ENCODE results near the gene DCDC2.

DCDC2 gene

DNA sequence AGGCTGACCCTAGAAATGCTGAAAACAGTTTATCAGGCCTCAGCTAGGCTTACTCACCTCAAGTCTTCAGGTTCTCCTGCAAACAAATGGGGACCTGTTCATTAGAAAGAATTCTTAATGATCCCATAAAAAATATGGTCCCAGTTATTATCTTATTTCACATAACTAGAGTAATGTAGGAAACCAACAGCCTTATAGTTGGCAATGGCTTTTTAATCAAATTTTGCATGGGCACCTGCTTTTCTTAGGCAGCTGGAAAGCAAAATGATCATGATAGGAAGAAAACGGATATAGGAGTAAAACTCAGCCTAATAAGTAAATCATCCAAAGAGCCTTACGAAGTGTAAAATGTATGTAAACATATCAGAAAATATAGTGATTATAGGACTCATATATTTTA is 230.5 kb downstream of the DCDC2 start:
- no peak for DNase-seq (ENCODE audit: low spot score)
- Histone ChIP-seq H2BK5ac (ENCODE audit: low read length) (no peak overlapping the region), H2AFZ (ENCODE audit: low read length) (no peak overlapping the region), H2BK15ac (ENCODE audit: low read length) (no peak overlapping the region), H3K27me3 (ENCODE audit: control insufficient read depth in 3 of 3, insufficient read depth in 3 of 3, low read depth in 1 of 3, low read length in 3 of 3) (peaks cover 0 to 7% (median 0%) of the 10 kb centered on the region in 3 experiments), H3K4me1 (ENCODE audit: control insufficient read depth in 2 of 2, insufficient read depth in 1 of 2, low read depth in 1 of 2, low read length in 2 of 2) (peaks cover 2 to 3% of the 10 kb centered on the region in 2 donors), H2BK120ac (ENCODE audit: low read depth, low read length) (no peak overlapping the region), H3K9me3 (replicated peaks in 1 of 2; ENCODE audit: control insufficient read depth in 2 of 2, insufficient read depth in 1 of 2, low read depth in 1 of 2, low read length in 2 of 2) (no peaks in the 10 kb centered on the region), H3K79me1 (ENCODE audit: low read depth, low read length) (no peaks in the 10 kb centered on the region), H3K36me3 (replicated peaks in 1 of 2; ENCODE audit: control insufficient read depth in 2 of 2, insufficient read depth in 2 of 2, low read length in 2 of 2) (no peaks in the 10 kb centered on the region), H4K8ac (ENCODE audit: low read depth, low read length) (no peak overlapping the region), H3K4ac (ENCODE audit: low read length) (no peak overlapping the region), H4K91ac (ENCODE audit: low read depth, low read length, poor library complexity) (no peak overlapping the region), H2BK12ac (ENCODE audit: low read length) (no peak overlapping the region), H3K27ac (replicated peaks; ENCODE audit: low read length) (no peak overlapping the region), H3K9ac (ENCODE audit: low read depth, low read length, poor library complexity) (no peak overlapping the region), H3K4me3 (ENCODE audit: low read length in 2 of 2) (no peak overlapping the region), H3K18ac (ENCODE audit: low read length) (no peak overlapping the region), H2AK5ac (ENCODE audit: low read depth, low read length) (no peak overlapping the region), H3K4me2 (ENCODE audit: insufficient read depth, low read length, poor library complexity, severe bottlenecking) (no peak overlapping the region), H3K23ac (ENCODE audit: low read depth, low read length, poor library complexity) (no peak overlapping the region), H3K14ac (ENCODE audit: low read length) (no peak overlapping the region)
- WGBS, 2 donors (ENCODE audit: extremely low coverage in 2 of 2, insufficient read length in 2 of 2, insufficient replicate concordance in 1 of 2): no CpG with 5 or more reads among the region's 2 CpGs

DNA sequence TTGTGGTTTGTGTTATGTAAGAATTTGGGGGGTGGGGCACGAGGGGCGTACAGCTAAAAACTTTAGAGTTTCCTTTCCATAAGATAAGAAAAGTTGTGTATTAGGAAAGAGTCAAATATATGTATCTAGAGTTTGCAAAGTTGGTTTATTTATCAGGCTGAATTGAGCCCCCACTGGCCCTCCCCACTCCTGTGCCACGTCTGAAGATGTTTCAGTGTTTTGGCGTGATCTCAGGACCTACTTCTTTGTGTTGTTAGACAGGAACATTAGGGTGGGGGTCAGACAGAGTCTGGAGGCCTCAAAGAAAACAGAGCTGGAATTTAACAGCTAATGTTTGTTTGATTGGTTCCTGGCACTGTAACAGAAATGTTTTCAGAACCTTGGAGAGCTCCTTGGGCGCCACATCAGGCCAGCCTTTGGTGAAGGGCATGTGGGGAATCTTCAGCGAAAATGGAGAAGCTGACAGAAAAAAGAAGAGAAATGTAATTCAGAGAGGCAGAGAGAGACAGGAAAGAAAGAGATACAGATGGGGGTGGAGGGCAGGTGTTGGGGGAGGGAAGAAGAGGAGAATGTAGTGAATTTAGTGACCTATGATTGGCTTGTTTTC is 231.2 kb downstream of the DCDC2 start:
- no peak overlapping the region for H3K4ac ChIP-seq (ENCODE audit: low read length)
- H2AFZ ChIP-seq (ENCODE audit: low read length): peak overlapping the region; percentile 79
- no peak overlapping the region for H2BK15ac ChIP-seq (ENCODE audit: low read length)
- H3K4me3 ChIP-seq (ENCODE audit: low read length in 2 of 2): peak overlapping the region in 1 of 2 donors; percentile 46
- H3K14ac ChIP-seq (ENCODE audit: low read length): no peak overlapping the region
- H3K9me3 ChIP-seq (replicated peaks in 1 of 2; ENCODE audit: control insufficient read depth in 2 of 2, insufficient read depth in 1 of 2, low read depth in 1 of 2, low read length in 2 of 2): no peaks in the 10 kb centered on the region
- peak; percentile 90 for DNase-seq (ENCODE audit: low spot score)
- H3K4me2 ChIP-seq (ENCODE audit: insufficient read depth, low read length, poor library complexity, severe bottlenecking): no peak overlapping the region
- no peak overlapping the region for H4K91ac ChIP-seq (ENCODE audit: low read depth, low read length, poor library complexity)
- peaks cover 0 to 7% (median 0%) of the 10 kb centered on the region in 3 experiments for H3K27me3 ChIP-seq (ENCODE audit: control insufficient read depth in 3 of 3, insufficient read depth in 3 of 3, low read depth in 1 of 3, low read length in 3 of 3)
- no CpG with 5 or more reads among the region's 6 CpGs for WGBS, 2 donors (ENCODE audit: extremely low coverage in 2 of 2, insufficient read length in 2 of 2, insufficient replicate concordance in 1 of 2)
- H3K27ac ChIP-seq (replicated peaks; ENCODE audit: low read length): no peak overlapping the region
- no peak overlapping the region for H2BK12ac ChIP-seq (ENCODE audit: low read length)
- no peak overlapping the region for H4K8ac ChIP-seq (ENCODE audit: low read depth, low read length)
- H3K18ac ChIP-seq (ENCODE audit: low read length): no peak overlapping the region
- no peak overlapping the region for H2BK120ac ChIP-seq (ENCODE audit: low read depth, low read length)
- H3K4me1 ChIP-seq (ENCODE audit: control insufficient read depth in 2 of 2, insufficient read depth in 1 of 2, low read depth in 1 of 2, low read length in 2 of 2): peaks cover 2 to 3% of the 10 kb centered on the region in 2 donors
- H3K79me1 ChIP-seq (ENCODE audit: low read depth, low read length): no peaks in the 10 kb centered on the region
- no peak overlapping the region for H2AK5ac ChIP-seq (ENCODE audit: low read depth, low read length)
- H3K9ac ChIP-seq (ENCODE audit: low read depth, low read length, poor library complexity): no peak overlapping the region
- no peak overlapping the region for H2BK5ac ChIP-seq (ENCODE audit: low read length)
- no peaks in the 10 kb centered on the region for H3K36me3 ChIP-seq (replicated peaks in 1 of 2; ENCODE audit: control insufficient read depth in 2 of 2, insufficient read depth in 2 of 2, low read length in 2 of 2)
- no peak overlapping the region for H3K23ac ChIP-seq (ENCODE audit: low read depth, low read length, poor library complexity)

DNA sequence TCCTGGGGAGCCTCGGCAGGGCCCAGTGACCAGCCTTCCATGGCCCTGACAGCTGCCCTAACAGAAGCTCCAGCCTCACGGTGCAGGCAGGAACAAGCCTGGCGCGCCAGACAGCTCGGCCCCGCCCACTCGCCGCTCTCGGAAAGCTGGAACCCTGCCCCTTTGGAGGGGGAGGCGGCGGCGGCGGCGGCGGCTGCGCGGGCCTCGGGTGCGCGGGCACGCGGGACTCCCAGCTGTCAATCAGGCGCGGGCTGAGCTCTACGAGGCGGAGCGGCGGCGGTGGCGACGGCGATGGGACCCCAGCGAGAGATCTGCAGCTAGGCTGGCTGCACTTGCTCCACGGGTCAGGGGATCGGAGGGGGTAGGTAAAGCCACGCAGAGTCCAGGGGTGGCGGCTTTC is 231.9 kb downstream of the DCDC2 start, which contains the start of gene NRSN1:
TSS of gene NRSN1 (plus strand) at position 236 of the 400 bp plus-strand sequence. CDS start 8,113 bp downstream, outside the sequence.
- Histone ChIP-seq H3K79me1 (ENCODE audit: low read depth, low read length) (no peaks in the 10 kb centered on the region), H3K4me3 (ENCODE audit: low read length in 2 of 2) (peak within 1 kb of the TSS; percentile 46 to 74), H2AFZ (ENCODE audit: low read length) (peak within 1 kb of the TSS; percentile 79), H3K36me3 (replicated peaks in 1 of 2; ENCODE audit: control insufficient read depth in 2 of 2, insufficient read depth in 2 of 2, low read length in 2 of 2) (no peaks in the 10 kb centered on the region), H2BK5ac (ENCODE audit: low read length) (no peak within 1 kb of the TSS), H2BK12ac (ENCODE audit: low read length) (no peak within 1 kb of the TSS), H2AK5ac (ENCODE audit: low read depth, low read length) (no peak within 1 kb of the TSS), H3K4me1 (ENCODE audit: control insufficient read depth in 2 of 2, insufficient read depth in 1 of 2, low read depth in 1 of 2, low read length in 2 of 2) (peaks cover 2 to 3% of the 10 kb centered on the region in 2 donors), H2BK15ac (ENCODE audit: low read length) (no peak within 1 kb of the TSS), H4K8ac (ENCODE audit: low read depth, low read length) (no peak within 1 kb of the TSS), H3K18ac (ENCODE audit: low read length) (no peak within 1 kb of the TSS), H3K27ac (replicated peaks; ENCODE audit: low read length) (no peak within 1 kb of the TSS), H3K27me3 (ENCODE audit: control insufficient read depth in 3 of 3, insufficient read depth in 3 of 3, low read depth in 1 of 3, low read length in 3 of 3) (peaks cover 0 to 7% (median 0%) of the 10 kb centered on the region in 3 experiments), H2BK120ac (ENCODE audit: low read depth, low read length) (no peak within 1 kb of the TSS), H3K4ac (ENCODE audit: low read length) (no peak within 1 kb of the TSS), H3K9me3 (replicated peaks in 1 of 2; ENCODE audit: control insufficient read depth in 2 of 2, insufficient read depth in 1 of 2, low read depth in 1 of 2, low read length in 2 of 2) (no peaks in the 10 kb centered on the region), H4K91ac (ENCODE audit: low read depth, low read length, poor library complexity) (no peak within 1 kb of the TSS), H3K14ac (ENCODE audit: low read length) (no peak within 1 kb of the TSS), H3K4me2 (ENCODE audit: insufficient read depth, low read length, poor library complexity, severe bottlenecking) (peak within 1 kb of the TSS; percentile 85), H3K23ac (ENCODE audit: low read depth, low read length, poor library complexity) (no peak within 1 kb of the TSS), H3K9ac (ENCODE audit: low read depth, low read length, poor library complexity) (no peak within 1 kb of the TSS)
- WGBS, 2 donors (ENCODE audit: extremely low coverage in 2 of 2, insufficient read length in 2 of 2, insufficient replicate concordance in 1 of 2): no CpG with 5 or more reads among the region's 37 CpGs
- peak; percentile 66 for DNase-seq (ENCODE audit: low spot score)

DNA sequence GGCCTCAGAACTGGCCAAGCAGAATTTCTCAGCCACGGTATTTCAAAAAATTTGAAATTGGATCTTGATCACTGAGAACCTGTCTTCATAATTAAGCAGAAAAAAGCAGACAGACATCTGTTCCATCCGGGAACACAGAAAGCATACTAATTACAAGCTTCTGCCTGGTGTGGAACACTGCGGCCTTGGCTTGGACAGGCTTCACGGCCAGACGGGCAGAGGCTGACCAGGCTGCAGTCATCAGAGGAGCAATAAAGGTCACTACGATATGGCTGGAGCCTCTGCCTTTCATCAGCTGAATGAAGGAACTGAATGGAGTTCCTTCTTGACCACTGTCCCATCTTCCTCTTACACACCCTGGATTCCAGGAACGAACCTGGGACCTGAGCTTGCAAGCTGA is 235.7 kb downstream of the DCDC2 start:
- Histone ChIP-seq H2BK12ac (ENCODE audit: low read length) (no peak overlapping the region), H3K4me3 (ENCODE audit: low read length in 2 of 2) (no peak overlapping the region), H4K91ac (ENCODE audit: low read depth, low read length, poor library complexity) (no peak overlapping the region), H3K14ac (ENCODE audit: low read length) (no peak overlapping the region), H3K4me1 (ENCODE audit: control insufficient read depth in 2 of 2, insufficient read depth in 1 of 2, low read depth in 1 of 2, low read length in 2 of 2) (peaks cover 2 to 3% of the 10 kb centered on the region in 2 donors), H2BK5ac (ENCODE audit: low read length) (no peak overlapping the region), H3K4me2 (ENCODE audit: insufficient read depth, low read length, poor library complexity, severe bottlenecking) (no peak overlapping the region), H2AK5ac (ENCODE audit: low read depth, low read length) (no peak overlapping the region), H3K9ac (ENCODE audit: low read depth, low read length, poor library complexity) (no peak overlapping the region), H3K27me3 (ENCODE audit: control insufficient read depth in 3 of 3, insufficient read depth in 3 of 3, low read depth in 1 of 3, low read length in 3 of 3) (peaks cover 0 to 7% (median 0%) of the 10 kb centered on the region in 3 experiments), H3K79me1 (ENCODE audit: low read depth, low read length) (no peaks in the 10 kb centered on the region), H3K18ac (ENCODE audit: low read length) (no peak overlapping the region), H4K8ac (ENCODE audit: low read depth, low read length) (no peak overlapping the region), H3K4ac (ENCODE audit: low read length) (no peak overlapping the region), H2BK15ac (ENCODE audit: low read length) (no peak overlapping the region), H3K9me3 (replicated peaks in 1 of 2; ENCODE audit: control insufficient read depth in 2 of 2, insufficient read depth in 1 of 2, low read depth in 1 of 2, low read length in 2 of 2) (peaks cover 0 to 2% of the 10 kb centered on the region in 2 donors), H3K23ac (ENCODE audit: low read depth, low read length, poor library complexity) (no peak overlapping the region), H2AFZ (ENCODE audit: low read length) (no peak overlapping the region), H3K27ac (replicated peaks; ENCODE audit: low read length) (no peak overlapping the region), H2BK120ac (ENCODE audit: low read depth, low read length) (no peak overlapping the region), H3K36me3 (replicated peaks in 1 of 2; ENCODE audit: control insufficient read depth in 2 of 2, insufficient read depth in 2 of 2, low read length in 2 of 2) (no peaks in the 10 kb centered on the region)
- DNase-seq (ENCODE audit: low spot score): no peak
- no CpG with 5 or more reads among the region's 7 CpGs for WGBS, 2 donors (ENCODE audit: extremely low coverage in 2 of 2, insufficient read length in 2 of 2, insufficient replicate concordance in 1 of 2)
